ENCODE measurements around the gene USP49.

Gene USP49

GRCh38 chr6:41783106-41783780 is 111.9 kb downstream of the USP49 start:
- Histone ChIP-seq H3K4me1 (ENCODE audit: control insufficient read depth, insufficient read depth, low read length) (peaks cover 6% of the 10 kb centered on the region), H3K36me3 (ENCODE audit: control insufficient read depth in 2 of 2, insufficient read depth in 1 of 2, low read length in 2 of 2) (peaks cover 0 to 13% of the 10 kb centered on the region in 2 experiments; a peak in 1 of 3 replicates), H3K9me3 (ENCODE audit: control insufficient read depth, insufficient read depth, low read depth, low read length) (no peaks in the 10 kb centered on the region), H3K27ac (ENCODE audit: extremely low read depth, low read depth, low read length) (no peak overlapping the region), H3K4me3 (ENCODE audit: low read depth, low read length) (no peak overlapping the region)
- CTCF ChIA-PET, result interaction anchor here (0.6 to 10.9 kb wide), 10 partner anchors 18 to 765 kb away, joined by 3 to 192 read pairs (median 6); partner anchors contain the start of genes BYSL and MED20
- no peak for TF ChIP-seq ZNF341 (tag by site-specific recombination; IDR thresholded peaks at IDR 0.05; ENCODE audit: low read depth)
- TF ChIP-seq, protein P1, sequence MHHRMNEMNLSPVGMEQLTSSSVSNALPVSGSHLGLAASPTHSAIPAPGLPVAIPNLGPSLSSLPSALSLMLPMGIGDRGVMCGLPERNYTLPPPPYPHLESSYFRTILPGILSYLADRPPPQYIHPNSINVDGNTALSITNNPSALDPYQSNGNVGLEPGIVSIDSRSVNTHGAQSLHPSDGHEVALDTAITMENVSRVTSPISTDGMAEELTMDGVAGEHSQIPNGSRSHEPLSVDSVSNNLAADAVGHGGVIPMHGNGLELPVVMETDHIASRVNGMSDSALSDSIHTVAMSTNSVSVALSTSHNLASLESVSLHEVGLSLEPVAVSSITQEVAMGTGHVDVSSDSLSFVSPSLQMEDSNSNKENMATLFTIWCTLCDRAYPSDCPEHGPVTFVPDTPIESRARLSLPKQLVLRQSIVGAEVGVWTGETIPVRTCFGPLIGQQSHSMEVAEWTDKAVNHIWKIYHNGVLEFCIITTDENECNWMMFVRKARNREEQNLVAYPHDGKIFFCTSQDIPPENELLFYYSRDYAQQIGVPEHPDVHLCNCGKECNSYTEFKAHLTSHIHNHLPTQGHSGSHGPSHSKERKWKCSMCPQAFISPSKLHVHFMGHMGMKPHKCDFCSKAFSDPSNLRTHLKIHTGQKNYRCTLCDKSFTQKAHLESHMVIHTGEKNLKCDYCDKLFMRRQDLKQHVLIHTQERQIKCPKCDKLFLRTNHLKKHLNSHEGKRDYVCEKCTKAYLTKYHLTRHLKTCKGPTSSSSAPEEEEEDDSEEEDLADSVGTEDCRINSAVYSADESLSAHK (tag by site-specific recombination; IDR thresholded peaks at IDR 0.05), result no peak
- TF ChIP-seq REPIN1 (tag by site-specific recombination; IDR thresholded peaks at IDR 0.05; ENCODE audit: low read depth), result no peak
- no peak for TF ChIP-seq ZBTB44 (tag by site-specific recombination; IDR thresholded peaks at IDR 0.05)
- TF ChIP-seq ZNF596 (tag by site-specific recombination; IDR thresholded peaks at IDR 0.05), result no peak
- no peak for TF ChIP-seq ZSCAN16 (tag by site-specific recombination; IDR thresholded peaks at IDR 0.05)
- TF ChIP-seq YY2 (tag by site-specific recombination; IDR thresholded peaks at IDR 0.05), result no peak
- no peak for TF ChIP-seq ZNF473 (tag by site-specific recombination; IDR thresholded peaks at IDR 0.05)
- no peak for TF ChIP-seq ZSCAN18 (tag by site-specific recombination; IDR thresholded peaks at IDR 0.05)
- TF ChIP-seq ZNF600 (tag by site-specific recombination; IDR thresholded peaks at IDR 0.05), result no peak
- TF ChIP-seq MZF1 (tag by site-specific recombination; IDR thresholded peaks at IDR 0.05; ENCODE audit: borderline replicate concordance), result no peak
- no peak for TF ChIP-seq ZNF10 (tag by site-specific recombination; IDR thresholded peaks at IDR 0.05)
- TF ChIP-seq TRIM28 (IDR thresholded peaks at IDR 0.05; ENCODE audit: borderline replicate concordance, low read length), result no peak
- no peak for TF ChIP-seq ZNF423 (tag by site-specific recombination; IDR thresholded peaks at IDR 0.05)
- POLR2A ChIA-PET, result interaction anchor here (1.1 kb wide), 2 partner anchors 142 to 363 kb away, joined by 3 read pairs; no protein-coding TSS in a partner anchor

GRCh38 chr6:41781366-41781730 is 113.8 kb downstream of the USP49 start:
- Histone ChIP-seq H3K4me3 (ENCODE audit: low read depth, low read length) (no peak overlapping the region), H3K27ac (ENCODE audit: extremely low read depth, low read depth, low read length) (no peak overlapping the region)
- CTCF ChIA-PET, result interaction anchor here (0.6 to 10.9 kb wide), 10 partner anchors 46 to 772 kb away, joined by 3 to 192 read pairs (median 4); partner anchors contain the start of gene TFEB
- TF ChIP-seq ZNF76 (tag by site-specific recombination; IDR thresholded peaks at IDR 0.05; ENCODE audit: borderline replicate concordance, low read depth) (no peak), ZFP3 (tag by site-specific recombination; IDR thresholded peaks at IDR 0.05; ENCODE audit: low read depth) (no peak), ZNF544 (tag by site-specific recombination; IDR thresholded peaks at IDR 0.05) (no peak), ZFHX2 (tag by site-specific recombination; conservative IDR thresholded peaks at IDR 0.05) (peak; percentile 90), ZNF610 (tag by site-specific recombination; IDR thresholded peaks at IDR 0.05; ENCODE audit: borderline replicate concordance) (no peak), ZNF792 (tag by site-specific recombination; IDR thresholded peaks at IDR 0.05) (no peak), SCRT1 (tag by site-specific recombination; IDR thresholded peaks at IDR 0.05; ENCODE audit: borderline replicate concordance) (no peak), HOXA7 (CRISPR knock-in tag; IDR thresholded peaks at IDR 0.05; ENCODE audit: borderline replicate concordance) (no peak), KLF8 (tag by site-specific recombination; IDR thresholded peaks at IDR 0.05) (no peak; the same call in 1 of the 2 replicates)
- TF ChIP-seq, protein P2, sequence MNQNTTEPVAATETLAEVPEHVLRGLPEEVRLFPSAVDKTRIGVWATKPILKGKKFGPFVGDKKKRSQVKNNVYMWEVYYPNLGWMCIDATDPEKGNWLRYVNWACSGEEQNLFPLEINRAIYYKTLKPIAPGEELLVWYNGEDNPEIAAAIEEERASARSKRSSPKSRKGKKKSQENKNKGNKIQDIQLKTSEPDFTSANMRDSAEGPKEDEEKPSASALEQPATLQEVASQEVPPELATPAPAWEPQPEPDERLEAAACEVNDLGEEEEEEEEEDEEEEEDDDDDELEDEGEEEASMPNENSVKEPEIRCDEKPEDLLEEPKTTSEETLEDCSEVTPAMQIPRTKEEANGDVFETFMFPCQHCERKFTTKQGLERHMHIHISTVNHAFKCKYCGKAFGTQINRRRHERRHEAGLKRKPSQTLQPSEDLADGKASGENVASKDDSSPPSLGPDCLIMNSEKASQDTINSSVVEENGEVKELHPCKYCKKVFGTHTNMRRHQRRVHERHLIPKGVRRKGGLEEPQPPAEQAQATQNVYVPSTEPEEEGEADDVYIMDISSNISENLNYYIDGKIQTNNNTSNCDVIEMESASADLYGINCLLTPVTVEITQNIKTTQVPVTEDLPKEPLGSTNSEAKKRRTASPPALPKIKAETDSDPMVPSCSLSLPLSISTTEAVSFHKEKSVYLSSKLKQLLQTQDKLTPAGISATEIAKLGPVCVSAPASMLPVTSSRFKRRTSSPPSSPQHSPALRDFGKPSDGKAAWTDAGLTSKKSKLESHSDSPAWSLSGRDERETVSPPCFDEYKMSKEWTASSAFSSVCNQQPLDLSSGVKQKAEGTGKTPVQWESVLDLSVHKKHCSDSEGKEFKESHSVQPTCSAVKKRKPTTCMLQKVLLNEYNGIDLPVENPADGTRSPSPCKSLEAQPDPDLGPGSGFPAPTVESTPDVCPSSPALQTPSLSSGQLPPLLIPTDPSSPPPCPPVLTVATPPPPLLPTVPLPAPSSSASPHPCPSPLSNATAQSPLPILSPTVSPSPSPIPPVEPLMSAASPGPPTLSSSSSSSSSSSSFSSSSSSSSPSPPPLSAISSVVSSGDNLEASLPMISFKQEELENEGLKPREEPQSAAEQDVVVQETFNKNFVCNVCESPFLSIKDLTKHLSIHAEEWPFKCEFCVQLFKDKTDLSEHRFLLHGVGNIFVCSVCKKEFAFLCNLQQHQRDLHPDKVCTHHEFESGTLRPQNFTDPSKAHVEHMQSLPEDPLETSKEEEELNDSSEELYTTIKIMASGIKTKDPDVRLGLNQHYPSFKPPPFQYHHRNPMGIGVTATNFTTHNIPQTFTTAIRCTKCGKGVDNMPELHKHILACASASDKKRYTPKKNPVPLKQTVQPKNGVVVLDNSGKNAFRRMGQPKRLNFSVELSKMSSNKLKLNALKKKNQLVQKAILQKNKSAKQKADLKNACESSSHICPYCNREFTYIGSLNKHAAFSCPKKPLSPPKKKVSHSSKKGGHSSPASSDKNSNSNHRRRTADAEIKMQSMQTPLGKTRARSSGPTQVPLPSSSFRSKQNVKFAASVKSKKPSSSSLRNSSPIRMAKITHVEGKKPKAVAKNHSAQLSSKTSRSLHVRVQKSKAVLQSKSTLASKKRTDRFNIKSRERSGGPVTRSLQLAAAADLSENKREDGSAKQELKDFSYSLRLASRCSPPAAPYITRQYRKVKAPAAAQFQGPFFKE (tag by site-specific recombination; IDR thresholded peaks at IDR 0.05; ENCODE audit: borderline replicate concordance), result no peak

More at GRCh38 chr6:41781366-41781730, 113.8 kb downstream of the USP49 start:
- H3K36me3 ChIP-seq (ENCODE audit: control insufficient read depth in 2 of 2, insufficient read depth in 1 of 2, low read length in 2 of 2), result peaks cover 4 to 20% of the 10 kb centered on the region in 2 experiments; a peak in 1 of 3 replicates
- H3K9me3 ChIP-seq (ENCODE audit: control insufficient read depth, insufficient read depth, low read depth, low read length), result no peaks in the 10 kb centered on the region
- peaks cover 6% of the 10 kb centered on the region for H3K4me1 ChIP-seq (ENCODE audit: control insufficient read depth, insufficient read depth, low read length)
- POLR2A ChIA-PET, result interaction anchor here (0.9 to 1.9 kb wide), 3 partner anchors 140 to 413 kb away, joined by 3 to 5 read pairs (median 3); partner anchors contain the start of genes BYSL and MED20

All from HEK293 (cell line).